Subcutaneous adipose tissue (tissue), 4 donors: Measurements from ENCODE around the gene ZC3H14. TPM values are rescaled to one million over a fixed set of nuclear protein-coding genes. Genes with fewer than 3 reads are reported as not detected.

Experiments
- CTCF ChIP-seq: fragments of 450-650 bp; IDR thresholded peaks from one replicate; pipeline ENCODE4 v1.5.1; 2016; ENCODE audit warnings: low read depth, mild to moderate bottlenecking, control low read depth, antibody characterized with exemption, moderate library complexity
- total RNA-seq, 4 donors: library from RNA; depleted of rRNA; stranded (reverse); fragments of >200 nt; gene quantifications; one replicate each; pipeline ENCODE4 v1.1.0, GENCODE V29; 2016

Gene ZC3H14
- 10 to 100 TPM; 57.3 to 95.2 (median 64.7) TPM for total RNA-seq

- no peak for TF ChIP-seq CTCF
These were observed at the start of gene ZC3H14 for GRCh38 chr14:88562831-88563686. Gene ZC3H14, plus strand, starts transcription at chr14:88563037. Its CDS starts 97 bp downstream, at chr14:88563134.

- TF ChIP-seq CTCF, result no peak
These were observed 47.2 kb upstream of the ZC3H14 start for GRCh38 chr14:88515499-88516221.

DNA sequence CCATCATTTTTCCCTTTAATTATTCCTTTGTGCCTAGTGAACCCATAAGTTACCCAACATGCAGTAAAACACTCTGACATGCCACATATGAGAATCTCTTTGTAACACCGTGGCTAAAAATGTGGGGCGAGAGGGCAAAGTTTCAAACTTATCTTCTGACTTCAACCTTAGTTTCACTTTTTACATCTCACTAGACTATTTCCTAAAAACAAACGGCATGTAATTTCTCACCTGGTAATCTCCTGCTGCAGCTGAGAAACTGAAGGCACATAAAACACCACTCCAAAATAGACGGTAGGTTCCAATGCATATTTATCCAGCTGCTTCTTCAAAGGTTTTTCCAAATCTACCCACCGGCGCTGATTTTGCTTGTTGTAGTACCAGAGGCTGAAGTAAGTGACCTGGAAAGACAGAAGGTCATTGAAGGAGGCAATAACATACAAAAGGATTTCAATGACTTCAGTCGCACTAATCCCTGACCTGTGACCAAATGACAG, 45.9 kb upstream of the ZC3H14 start:
- no peak for TF ChIP-seq CTCF

DNA sequence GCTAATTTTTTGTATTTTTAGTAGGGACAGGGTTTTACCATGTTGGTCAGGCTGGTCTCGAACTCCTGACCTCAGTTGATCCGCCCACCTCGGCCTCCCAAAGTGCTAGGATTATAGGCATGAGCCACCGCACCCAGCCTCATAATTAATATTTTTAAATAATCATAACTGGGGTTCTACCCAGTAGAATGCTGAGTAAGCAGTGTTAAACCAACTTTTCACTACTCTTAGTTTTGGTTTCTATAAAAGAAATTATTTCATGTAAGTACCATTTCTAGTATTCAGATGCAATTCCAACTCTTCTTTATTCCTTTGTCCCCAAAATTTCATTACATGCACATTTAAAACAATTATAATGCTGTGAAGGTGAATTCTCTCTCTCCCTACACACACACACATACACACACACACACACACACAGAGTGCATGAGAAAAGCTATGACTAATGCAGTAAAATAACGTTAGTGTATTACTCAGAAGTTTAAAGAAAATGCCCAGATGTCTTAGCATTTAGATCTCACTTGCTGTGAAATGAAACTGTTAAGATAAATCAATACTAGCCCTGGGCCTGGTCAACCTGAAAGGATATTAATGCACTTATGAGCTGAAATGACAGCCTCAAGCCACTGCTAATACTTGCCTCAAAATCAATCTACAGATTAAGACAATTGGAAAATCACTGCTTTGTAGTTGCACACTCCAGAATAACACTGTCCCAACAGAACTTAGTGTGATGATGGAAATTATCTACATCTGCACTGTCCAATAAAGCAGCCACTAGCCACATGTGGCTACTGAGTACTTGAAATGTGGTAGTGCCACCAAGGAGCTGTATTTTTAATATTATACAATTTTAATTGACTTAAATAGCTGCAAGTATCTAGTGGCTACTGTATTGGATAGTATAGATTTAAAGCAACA, 44.0 kb upstream of the ZC3H14 start:
- TF ChIP-seq CTCF, result no peak

DNA sequence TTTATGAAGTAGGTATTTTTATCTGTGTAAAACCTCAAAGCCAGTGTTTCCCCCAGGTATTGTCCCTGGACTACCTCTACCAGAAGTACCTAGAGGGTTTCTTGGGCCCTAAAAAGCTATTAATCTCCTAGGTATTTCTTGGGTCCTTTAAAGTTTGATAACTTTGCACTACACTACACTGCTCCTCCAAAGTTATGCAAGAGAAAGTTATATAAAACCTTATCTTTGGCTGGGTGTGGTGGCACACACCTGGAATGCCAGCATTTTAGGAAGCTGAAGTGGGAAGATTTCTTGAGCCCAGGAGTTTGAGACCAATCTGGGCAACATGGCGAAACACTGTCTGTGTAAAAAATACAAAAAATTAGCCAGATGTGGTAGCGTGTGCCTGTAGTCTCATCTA, 42.9 kb upstream of the ZC3H14 start:
- no peak for TF ChIP-seq CTCF

- no peak for TF ChIP-seq CTCF
These were observed 41.0 kb upstream of the ZC3H14 start for GRCh38 chr14:88521818-88522217.
